Measurements from ENCODE around the gene S1PR4.
"Not testable (repeated sequence)": the region's sequence is repeated elsewhere in the genome, so short reads cannot be mapped to it uniquely, and the experiment has no call there.

The S1PR4 gene

GRCh38 chr19:3210347-3211017, 31.9 kb downstream of the S1PR4 start:
- H3K4me3 ChIP-seq (replicated peaks; ENCODE audit: low read depth, low read length) = no peak overlapping the region
- TF ChIP-seq CTCF (IDR thresholded peaks at IDR 0.05; ENCODE audit: low read depth, low read length, missing control alignments) = peak; percentile 79
- peak; percentile 10 for DNase-seq (ENCODE audit: extremely low read depth, low read depth)

GRCh38 chr19:3211191-3211590, 32.6 kb downstream of the S1PR4 start:
- DNase-seq (ENCODE audit: extremely low read depth, low read depth) = no peak
- no peak for TF ChIP-seq CTCF (IDR thresholded peaks at IDR 0.05; ENCODE audit: low read depth, low read length, missing control alignments)
- no peak overlapping the region for H3K4me3 ChIP-seq (replicated peaks; ENCODE audit: low read depth, low read length)

GRCh38 chr19:3213159-3213558, 34.6 kb downstream of the S1PR4 start:
- DNase-seq (ENCODE audit: extremely low read depth, low read depth) = no peak
- TF ChIP-seq CTCF (IDR thresholded peaks at IDR 0.05; ENCODE audit: low read depth, low read length, missing control alignments) = no peak
- no peak overlapping the region for H3K4me3 ChIP-seq (replicated peaks; ENCODE audit: low read depth, low read length)

GRCh38 chr19:3216874-3217273, 38.3 kb downstream of the S1PR4 start:
- no peak overlapping the region for H3K4me3 ChIP-seq (replicated peaks; ENCODE audit: low read depth, low read length)
- no peak for DNase-seq (ENCODE audit: extremely low read depth, low read depth)
- TF ChIP-seq CTCF (IDR thresholded peaks at IDR 0.05; ENCODE audit: low read depth, low read length, missing control alignments) = no peak

- TF ChIP-seq CTCF (IDR thresholded peaks at IDR 0.05; ENCODE audit: low read depth, low read length, missing control alignments) = no peak
- no peak overlapping the region for H3K4me3 ChIP-seq (replicated peaks; ENCODE audit: low read depth, low read length)
- DNase-seq (ENCODE audit: extremely low read depth, low read depth) = no peak
Measured at GRCh38 chr19:3220576-3220975, 42.0 kb downstream of the S1PR4 start.

- DNase-seq (ENCODE audit: extremely low read depth, low read depth); H3K4me3 ChIP-seq (replicated peaks; ENCODE audit: low read depth, low read length): not testable (repeated sequence)
Measured at GRCh38 chr19:3221576-3221975, 43.0 kb downstream of the S1PR4 start.

GRCh38 chr19:3222709-3223108, 44.1 kb downstream of the S1PR4 start:
- DNase-seq (ENCODE audit: extremely low read depth, low read depth) = no peak
- no peak overlapping the region for H3K4me3 ChIP-seq (replicated peaks; ENCODE audit: low read depth, low read length)
- no peak for TF ChIP-seq CTCF (IDR thresholded peaks at IDR 0.05; ENCODE audit: low read depth, low read length, missing control alignments)

All from HFF-Myc (cell line).